GM19238 (cell line): ENCODE results near the gene KNCN.

Experiments
- DNase-seq: peaks from one replicate; pipeline ENCODE4 v3.0.0; 2011; ENCODE audit warnings: low spot score; ENCODE audit not compliant: insufficient read length

The KNCN gene

DNA sequence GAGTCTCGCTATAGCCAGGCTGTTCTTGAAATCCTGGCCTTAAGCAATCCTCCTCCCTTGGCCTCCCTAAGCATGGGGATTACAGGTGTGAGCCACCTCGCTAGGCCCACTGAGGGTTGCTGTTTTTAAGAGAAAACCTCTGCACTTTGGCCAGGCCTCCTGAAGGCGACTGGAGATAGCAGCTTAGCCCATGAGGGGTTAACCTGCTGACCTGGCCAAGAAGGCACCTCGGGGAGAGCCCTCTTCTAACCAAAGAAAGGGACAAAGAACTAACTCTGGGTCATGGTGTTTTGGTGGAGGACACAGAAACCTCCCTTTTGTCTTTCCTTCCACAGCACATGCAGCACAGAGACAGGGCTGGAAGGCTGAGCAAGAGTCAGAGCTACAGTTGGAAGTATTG, 17.7 kb upstream of the KNCN start:
- DNase-seq: no peak

DNA sequence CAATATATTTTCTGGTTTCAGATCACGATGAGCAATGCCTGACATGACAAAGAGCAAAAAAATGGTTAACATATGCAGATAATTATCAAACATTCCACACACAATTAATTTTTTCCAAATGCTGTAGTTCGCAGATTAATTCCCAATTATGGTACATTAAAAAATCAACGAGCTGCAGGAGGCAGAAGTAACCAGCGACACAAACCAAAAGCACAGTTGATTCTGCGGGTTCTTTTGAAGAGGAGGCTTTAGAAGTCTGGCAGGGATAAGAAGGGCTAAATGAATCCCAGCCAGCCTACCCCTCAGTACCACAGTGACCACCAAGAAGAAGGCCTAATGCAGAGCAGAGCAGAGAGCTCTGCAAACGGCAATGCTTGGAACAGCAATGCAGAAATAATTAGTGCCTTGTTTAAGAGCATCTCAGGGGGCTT, 17.0 kb upstream of the KNCN start:
- no peak for DNase-seq

DNA sequence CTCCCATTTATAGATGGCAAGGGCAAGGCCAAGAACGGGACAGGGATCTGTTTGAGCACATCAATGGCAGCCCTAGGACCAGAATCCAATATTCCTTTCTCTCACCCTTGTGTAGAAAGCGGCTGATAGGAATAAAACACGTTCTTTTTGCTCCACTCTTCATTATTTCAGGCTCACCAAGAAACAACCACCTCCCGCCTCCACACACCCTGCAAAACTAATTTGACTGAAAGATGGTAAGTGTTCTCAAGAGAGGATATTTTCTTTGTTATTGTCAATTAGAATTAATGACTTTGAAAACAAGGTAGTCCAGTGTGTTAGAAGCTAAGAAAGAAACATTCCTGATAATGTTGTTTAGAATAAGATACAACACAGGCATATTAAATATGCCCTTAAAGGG, 11.9 kb upstream of the KNCN start:
- DNase-seq: no peak

DNA sequence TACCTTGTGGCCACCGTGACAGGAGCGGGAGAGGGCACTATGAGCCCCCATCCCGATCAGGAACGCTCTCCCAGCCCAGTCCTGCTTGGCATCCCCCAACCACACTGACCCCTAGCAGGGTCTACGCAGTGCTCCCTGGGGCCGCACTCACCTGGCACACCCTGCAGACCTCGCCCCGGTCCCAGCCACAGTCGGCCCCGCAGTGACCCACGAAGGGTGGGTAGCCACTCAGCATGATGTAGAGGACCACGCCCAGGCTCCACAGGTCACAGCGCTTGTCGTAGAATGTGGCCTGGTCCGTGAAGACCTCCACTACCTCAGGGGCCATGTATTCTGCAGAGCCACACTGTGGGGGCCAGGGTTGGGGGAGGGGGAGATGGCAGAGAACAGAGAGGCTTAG, 11.1 kb upstream of the KNCN start:
- DNase-seq: no peak

DNA sequence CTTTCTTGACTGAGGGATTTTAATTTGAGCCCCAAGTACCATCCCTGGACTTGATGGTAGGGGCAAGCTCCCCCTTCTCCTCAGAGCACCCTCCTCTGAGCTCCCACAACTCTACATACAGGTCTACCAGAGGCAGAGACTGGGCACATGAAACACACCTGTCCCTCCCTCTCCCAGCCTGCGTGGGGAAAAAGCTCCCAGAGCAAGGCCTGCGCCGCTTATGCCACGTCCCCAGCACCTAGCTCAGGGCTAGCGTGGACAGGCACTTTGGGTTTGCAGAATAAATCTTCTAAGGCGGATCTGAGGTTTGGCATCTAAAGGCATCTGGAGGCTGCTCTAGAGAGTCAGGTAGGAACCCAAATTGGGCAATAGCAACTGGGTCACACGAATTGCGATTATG, 7.5 kb upstream of the KNCN start:
- DNase-seq: no peak

DNA sequence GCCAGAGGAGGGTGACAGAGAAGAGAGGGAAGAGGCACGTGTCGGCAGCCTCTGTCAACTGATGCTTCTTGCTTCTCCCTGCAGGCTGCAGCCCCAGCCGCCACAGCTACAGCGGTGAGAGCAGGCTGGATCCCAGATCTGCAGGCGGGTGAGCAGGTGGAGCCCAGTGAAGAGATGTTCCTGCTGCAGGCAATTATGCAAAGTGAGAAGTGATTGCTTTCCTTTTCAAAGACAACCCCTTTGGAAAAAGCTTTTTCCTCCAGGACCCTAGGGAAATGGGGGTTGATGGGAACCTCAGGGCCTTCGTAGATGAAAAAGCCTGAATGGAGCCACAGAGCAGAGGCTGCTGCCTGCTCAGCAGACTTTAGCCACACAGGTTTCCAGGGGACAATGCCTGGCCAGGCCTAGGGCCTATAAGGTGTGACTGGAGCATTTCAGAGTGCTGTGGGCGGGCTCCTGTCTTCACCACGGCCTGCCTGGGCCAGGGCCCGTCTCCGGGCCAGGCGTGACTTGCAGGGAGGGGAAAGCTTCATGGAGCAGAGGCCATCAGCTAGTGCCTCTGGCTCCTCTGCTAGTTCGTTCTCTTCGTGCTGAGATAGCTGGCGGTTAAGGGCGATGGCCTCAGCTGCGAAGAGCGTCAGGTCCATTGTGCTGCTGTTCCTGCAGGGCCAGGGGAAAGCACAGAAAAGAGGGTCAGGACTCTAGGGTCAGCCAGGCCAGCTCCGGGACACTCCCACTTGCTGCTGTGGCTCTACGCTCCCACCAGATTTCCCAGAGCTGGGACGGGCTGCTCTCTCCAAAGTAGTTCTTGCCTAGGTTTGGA, 6.9 kb upstream of the KNCN start:
- DNase-seq: no peak

DNA sequence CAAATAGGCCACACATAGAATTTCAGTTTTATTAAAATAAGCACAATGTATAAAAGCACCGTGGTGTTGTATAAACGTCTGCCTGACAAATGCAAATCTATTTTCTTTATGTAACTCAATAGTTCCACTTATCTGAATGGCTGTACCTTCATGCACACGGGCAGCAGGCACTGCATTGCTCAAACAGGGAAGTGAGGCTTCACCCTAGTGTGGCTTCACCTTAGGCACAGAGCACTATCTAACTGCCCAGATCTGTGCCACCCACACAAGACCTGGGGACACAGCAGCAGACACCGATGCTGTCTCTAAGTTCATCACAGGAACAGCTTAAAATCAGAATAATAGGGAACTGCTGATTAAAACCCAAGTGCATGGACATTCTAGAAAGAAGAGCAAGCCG, 6.0 kb upstream of the KNCN start:
- DNase-seq: no peak

DNA sequence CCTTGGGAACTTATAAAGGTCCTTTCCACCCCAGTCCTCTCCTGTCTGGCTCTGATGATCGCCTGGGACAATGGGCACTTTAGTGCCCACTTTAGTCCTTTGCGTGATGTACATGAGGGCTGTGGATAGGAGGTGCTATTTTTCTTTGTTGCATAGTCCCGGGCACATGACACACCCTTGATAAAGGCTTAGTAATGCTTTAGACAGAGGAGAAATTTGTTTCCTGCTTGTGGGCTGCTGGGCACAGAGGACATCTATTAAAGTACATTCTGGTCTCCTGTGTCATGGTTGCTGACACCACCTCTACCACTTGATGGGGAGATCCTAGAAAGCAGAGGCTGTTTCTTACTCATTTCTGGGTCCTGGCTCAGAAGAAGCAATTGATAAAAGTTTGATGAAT, 5.4 kb upstream of the KNCN start:
- no peak for DNase-seq

DNA sequence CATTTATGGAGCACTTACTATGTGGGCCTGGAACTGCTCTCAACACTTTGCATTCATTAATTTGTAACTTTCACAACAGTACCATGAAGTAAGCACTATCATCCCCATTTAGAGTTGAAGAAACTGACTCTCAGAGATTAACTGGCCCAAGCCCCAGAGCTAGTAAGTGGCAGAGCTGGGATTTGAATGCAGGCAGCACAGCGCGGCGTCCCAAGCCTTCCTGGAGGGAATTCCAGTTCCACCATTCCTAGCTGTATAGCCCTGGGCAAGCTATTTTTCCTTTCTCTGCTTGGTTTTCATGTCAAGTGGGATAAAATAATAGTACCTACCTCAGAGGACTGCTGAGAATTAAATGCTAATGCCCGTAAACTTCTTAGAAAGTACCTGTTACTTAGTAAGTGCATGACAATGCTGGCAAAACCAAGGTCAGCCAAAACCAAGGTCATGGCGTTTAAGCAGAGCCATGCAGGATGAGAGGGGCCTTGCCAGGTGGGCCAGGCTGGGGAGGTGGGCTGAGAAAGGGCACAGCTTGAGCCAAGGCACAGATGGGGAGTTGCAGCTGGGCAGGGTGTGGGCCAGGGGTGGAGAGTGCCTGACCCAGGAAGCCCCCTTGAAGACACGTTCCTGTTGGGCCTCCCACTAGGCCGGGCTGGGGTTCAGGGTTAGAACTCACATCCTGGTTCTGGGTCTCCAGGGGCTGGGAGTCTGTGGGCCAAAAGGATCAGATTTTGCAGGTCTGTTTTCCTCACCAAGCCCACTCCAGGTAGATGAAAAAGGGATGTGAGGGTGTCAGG, 4.6 kb upstream of the KNCN start:
- DNase-seq: no peak

DNA sequence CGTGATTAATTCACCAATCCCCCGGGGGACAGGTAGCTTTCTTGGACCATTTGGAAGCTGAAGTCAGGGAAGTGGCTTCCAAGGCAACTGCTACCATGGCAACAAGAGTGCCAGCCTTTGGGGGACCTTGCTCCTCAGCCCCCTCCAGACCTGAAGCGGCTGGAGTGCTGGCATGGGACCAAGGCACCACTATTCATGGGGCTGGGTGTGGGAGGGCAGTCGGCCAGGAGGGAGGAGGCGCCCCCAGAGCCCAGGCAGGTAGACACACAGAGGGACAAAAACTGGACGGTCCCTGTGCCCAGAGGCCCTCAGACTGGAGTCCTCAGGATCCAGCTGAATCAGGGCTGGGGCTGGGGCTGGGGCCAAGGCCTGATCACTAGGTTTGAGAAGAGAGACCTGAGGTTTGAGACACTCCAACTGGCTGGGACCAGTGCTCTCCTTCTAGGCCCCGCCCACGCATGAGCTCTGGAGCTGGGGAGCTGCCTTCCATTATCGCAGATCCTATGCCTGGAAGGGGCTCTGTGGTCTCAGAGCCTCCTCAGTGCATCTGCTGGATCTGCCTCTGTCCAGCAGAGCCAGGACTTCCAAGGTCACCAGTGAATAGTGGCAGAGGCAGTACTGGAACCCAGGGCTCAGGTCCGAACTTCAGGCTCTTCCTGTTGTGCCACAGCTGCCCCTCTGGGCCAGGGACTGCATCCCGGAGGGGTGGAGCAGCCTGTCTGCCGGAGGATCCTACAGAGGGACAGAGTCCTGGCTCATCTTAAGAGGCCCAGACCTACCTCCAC, 3.3 kb upstream of the KNCN start:
- DNase-seq: no peak

DNA sequence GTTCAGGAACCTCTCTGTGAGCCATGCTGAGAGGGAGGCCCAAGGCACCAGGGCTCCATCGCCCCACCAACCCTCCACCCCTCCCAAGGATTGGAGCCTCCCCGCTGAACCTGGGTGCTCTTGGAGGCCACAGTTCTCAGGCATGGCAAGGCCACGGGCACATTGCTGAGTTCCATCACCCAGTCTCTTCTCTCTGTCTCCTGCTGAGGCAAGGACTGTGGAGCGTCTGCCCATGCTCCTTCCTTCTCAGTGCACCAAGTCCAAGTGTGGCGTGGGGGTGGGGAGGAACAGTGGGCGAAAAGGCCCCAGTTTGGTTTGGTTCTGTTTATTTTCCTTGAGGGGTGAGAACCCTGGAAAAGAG, 2.8 kb upstream of the KNCN start:
- no peak for DNase-seq

DNA sequence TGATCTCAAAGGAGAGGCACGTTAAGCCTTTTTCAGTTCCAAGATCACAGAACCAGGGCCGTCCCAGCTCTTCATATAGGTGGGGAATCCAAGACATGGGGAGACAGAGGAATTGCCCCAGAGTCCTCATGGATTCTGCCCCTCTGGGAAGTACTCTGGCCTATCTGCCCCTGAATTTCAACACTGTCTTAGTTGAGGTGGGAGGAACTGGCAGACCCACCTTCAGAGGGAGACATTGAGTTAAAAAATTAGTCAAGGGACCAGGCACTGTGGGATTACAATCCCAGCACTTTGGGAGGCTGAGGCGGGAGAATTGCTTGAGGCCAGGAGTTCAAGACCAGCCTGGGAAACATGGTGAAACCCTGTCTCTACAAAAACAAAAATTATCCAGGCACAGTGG, 2.1 kb upstream of the KNCN start:
- DNase-seq: no peak

DNA sequence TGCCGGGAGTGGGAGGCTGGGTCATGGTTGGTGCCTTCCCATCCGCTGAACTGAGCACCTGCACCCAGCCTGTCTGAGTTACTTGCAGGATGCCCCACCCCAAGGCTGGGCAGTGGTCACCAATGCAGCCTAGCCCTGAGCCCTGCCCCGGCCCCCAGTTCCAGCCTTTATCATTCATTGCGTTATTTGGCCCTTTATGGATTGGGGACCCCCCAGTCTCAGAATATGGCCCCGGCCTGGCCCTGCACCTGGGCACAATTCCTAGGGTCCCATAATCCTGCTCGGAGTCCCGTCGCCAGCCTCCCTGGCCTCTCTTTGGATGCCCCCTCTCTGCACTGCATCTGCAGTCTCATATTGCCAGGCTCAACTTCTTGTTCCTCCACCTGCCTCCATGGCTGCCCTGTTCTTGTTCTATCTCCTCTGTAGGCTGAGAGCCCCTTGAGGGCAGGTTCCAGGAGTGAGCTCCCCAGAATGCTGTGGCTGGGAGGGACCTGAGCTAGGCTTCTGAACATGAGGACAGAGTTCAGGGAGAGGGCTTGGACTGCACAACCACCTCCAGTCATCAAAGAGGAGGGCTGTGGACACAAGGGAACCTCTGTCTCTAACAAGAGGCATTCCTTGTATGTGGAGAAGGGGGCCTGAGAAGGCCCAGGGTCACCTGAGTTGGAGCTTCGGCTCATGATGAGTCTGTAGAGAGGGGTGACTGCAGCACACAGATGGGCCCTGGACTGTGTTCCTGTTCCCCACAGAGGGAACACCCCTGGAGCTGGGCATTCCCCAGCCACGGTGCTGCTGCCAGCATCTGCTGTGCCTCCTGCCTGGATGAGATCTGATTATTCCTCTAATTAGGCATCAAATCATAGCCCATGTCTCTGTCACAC, 1.1 kb upstream of the KNCN start:
- no peak for DNase-seq

DNA sequence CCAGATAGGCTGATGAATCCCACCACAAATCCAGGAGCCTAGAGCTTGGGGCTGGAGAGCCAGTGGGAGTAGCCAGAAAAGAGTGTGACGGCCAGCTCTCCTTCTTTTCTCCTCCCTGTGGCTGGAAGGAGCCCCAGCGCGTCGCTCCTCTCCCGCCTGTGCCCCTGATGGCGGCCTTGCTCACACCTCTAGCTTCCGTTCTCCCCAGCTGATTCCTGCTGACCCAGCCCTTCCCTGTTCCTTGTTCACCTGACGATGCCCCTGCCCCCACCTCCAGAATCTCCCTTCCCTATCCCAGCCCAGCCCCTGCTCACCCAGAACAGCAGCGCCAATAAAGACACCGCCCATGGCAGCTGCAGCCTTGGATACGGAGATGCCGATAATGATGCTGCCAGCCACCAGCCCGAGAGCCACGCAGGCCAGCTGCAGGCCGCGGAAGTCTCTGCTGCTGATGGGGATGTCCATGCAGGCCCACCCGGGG, 656 bp downstream of the KNCN start:
- no peak for DNase-seq

DNA sequence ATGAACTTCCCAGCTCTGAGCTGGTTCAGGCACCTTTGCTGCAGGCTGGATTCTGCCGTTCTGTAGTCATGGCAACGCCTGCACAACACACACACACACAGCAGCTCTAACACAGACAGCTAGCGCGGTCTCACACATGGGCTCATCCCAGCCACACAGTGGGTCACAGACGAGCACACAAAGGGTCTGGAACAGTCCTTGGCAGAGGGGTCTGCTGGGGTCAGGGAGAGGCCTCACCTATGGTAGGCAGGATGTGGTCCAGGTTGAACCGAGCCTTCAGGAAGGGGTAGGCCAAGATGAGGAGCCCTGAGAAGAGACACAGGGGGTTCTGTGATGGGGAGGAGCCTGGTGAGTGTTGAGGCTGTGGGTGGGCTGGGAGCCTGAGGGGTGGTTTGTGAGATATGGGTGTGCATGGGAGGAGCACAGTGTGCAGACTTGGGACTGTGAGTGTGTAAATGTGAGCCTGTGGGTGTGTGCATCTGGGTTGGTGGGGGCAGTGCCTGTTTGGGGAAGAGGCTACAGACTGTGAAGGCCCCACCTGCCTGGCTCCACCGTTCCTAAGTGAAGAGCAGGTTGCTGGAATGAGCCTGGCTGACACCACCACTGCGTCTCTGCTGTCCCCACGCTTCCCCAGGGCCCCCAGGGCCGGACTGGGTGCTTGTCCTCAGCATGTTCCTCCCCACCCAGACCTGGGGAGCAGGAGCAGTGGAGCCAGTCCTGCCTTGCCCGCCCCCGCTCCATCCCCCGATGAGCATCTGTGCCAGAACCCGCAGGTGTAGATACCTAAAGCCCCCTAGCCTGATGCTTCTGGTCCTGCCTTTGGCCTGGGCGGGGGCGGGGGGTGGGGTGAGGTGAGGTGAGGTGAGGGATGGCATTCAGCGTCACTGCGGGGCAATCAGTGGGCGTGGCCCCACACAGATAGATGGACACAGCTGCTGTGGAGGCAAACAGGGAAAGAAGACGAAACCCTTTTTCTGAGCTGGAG, 1.5 kb downstream of the KNCN start:
- DNase-seq: no peak

DNA sequence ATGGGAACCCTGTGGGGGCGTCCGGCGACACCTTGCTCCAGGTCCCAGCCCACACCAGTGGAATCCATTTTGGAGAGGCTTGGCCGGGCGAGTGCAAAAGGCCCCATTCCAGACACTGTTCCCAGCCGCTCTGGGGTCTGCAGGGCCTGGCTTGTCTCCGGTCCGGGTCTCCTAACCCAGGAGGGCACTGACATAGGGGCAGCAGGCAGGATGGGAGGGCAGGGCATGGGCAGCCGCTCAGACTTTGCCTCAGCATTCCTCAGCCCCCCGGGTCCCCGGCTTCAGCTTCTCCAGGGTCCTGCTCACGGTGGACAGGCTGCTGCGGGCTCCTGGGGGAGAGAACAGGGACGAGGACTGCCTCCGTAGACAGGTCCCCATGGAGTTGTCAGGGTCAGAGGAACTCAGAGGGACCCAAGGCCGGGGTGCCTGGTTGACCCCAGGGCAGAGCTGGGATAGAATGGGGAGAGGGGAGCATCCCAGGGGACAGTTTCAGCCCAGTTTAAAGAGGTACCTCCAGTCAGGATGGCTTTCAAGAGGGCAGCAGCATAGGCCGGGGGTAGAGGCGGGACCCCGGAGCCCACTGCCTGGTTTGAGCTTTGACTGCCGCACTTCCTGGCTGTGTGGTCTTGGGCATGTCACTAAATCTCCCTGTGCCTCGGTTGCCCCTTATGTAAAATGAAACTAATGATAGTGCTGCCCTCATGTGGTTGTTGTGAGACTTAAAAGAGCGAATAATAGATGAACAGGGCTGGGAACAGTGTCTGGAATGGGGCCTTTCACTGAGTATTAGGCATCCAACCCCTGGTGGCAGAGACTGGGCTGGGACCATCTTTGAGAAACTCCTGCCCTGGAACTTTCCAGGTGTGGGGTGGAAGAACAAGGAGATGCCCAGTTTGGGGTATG, 3.7 kb downstream of the KNCN start:
- no peak for DNase-seq

DNA sequence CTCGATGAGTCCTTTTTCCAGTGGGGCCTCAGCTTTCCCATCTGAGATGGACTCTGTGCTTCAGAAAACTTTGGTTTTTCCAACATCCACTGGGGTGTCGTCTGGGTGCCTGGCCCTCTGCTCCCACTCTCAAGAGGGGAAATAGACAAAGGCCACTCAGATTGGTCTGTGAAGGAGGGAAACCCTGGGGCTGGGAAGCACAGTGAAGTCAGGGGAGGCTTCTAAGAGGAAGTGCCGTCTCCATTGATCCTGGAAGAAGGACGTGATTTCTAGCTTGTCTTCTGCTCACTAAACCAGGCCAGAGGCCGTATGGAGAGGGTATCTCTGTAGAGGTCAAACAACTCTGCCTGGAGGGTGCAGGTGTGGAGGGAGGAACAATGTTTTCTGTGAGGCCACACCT, 5.2 kb downstream of the KNCN start:
- no peak for DNase-seq

DNA sequence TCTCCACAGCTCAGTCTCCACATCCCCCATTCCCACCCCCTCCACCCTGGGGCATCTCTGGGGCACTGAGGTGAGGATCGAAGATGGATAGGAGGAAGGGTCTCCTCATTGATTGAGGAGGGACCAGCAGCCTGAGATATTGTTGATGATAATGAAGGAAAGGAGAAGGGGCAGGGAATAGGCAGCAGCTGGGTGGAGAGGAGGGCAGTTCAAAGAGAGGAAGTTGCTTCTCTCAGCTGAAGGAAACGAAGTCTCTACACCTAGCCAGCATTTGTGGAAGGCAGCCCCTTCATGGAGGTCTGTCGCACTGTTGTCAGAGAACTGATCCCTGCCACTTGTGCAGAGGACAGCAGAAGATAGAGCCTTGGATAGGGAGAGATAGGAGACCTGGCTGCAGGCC, 5.7 kb downstream of the KNCN start:
- DNase-seq: no peak
